ENCODE measurements around the gene SCRN1. TPM values are rescaled to one million over a fixed set of nuclear protein-coding genes. Genes with fewer than 3 reads are reported as not detected.

Gene SCRN1
- total RNA-seq, 1 experiment from 2014 or later, result 116 TPM

DNA sequence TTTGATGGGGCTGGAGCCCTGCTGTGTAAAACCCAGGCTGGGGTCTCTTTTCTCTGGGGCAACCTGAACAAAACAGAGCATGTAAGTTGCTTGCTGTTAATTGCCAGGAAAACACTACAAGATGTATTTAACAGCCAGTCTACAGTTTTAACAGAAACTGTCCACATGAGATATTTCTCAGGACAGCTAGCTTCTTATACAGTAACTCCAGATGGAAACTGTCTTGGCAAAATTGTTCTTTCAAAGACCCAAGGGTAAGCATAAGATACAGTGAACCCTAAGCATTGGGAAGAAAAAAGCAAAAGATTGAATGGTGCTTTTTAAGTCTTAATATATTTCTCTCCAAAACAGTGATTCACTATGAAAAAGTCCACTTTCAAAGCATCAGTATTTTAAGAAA lies 28.9 kb upstream of the SCRN1 start:
- BruUV-seq (replicated peaks), result no TSS peak
- TF ChIP-seq, protein P1, sequence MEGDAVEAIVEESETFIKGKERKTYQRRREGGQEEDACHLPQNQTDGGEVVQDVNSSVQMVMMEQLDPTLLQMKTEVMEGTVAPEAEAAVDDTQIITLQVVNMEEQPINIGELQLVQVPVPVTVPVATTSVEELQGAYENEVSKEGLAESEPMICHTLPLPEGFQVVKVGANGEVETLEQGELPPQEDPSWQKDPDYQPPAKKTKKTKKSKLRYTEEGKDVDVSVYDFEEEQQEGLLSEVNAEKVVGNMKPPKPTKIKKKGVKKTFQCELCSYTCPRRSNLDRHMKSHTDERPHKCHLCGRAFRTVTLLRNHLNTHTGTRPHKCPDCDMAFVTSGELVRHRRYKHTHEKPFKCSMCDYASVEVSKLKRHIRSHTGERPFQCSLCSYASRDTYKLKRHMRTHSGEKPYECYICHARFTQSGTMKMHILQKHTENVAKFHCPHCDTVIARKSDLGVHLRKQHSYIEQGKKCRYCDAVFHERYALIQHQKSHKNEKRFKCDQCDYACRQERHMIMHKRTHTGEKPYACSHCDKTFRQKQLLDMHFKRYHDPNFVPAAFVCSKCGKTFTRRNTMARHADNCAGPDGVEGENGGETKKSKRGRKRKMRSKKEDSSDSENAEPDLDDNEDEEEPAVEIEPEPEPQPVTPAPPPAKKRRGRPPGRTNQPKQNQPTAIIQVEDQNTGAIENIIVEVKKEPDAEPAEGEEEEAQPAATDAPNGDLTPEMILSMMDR (IDR thresholded peaks at IDR 0.05; ENCODE audit: unreplicated experiment), result no peak
- intact Hi-C loops (cut with micrococcal nuclease; ENCODE audit: unreplicated experiment), result no loop called here
- H3K4me1 Mint-ChIP-seq (ENCODE audit: low read depth, unreplicated experiment), result peaks cover 23% of the 10 kb centered on the region
- peaks cover 18% of the 10 kb centered on the region for H3K36me3 Mint-ChIP-seq (ENCODE audit: insufficient read depth, unreplicated experiment)
- no peak overlapping the region for H3K27ac Mint-ChIP-seq (ENCODE audit: unreplicated experiment)
- CTCF ChIA-PET, result no interaction called here
- no peaks in the 10 kb centered on the region for H3K27me3 Mint-ChIP-seq (ENCODE audit: unreplicated experiment)
- H3K9me3 Mint-ChIP-seq (ENCODE audit: low read depth, unreplicated experiment), result no peaks in the 10 kb centered on the region
- no peak for DNase-seq
- no peak overlapping the region for H3K4me3 Mint-ChIP-seq (ENCODE audit: low read depth, unreplicated experiment)

DNA sequence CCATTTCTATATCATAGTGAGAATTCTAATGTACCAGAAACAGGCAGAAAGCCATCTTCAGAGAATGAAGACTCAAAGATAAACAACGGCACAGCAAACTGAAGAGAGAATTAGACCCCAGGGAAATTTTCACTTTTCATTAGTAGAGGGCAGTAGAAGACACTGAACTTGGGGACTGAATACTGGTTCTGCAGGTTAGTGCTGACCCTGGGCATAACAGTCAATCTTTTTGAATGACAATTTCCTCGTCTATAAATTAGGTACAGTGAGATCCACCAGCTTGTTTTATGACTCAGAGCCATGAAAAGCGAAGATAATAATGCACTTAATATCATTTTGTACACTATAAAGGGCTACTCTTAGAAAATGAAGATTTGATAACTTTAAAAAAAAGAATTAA lies 23.2 kb upstream of the SCRN1 start:
- BruUV-seq (replicated peaks), result no TSS peak

DNA sequence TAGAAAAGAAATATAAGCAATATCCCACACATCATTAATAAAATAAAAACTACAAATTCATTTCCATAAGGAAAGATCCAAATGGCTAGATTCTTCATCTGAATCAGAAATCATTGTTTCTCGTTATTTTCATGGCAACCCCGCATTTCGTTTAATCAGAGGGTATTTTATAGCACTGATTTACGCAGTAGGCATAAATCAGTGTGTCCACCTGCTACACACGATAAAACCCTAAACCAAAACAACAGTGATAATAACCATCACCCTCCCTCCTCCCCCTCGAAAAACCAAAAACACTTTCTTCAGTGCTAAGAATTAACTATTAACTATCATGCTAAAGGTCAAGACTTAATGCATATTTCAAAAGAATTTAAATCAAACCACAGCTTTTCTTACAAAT lies 20.4 kb upstream of the SCRN1 start:
- BruUV-seq (replicated peaks), result no TSS peak
- H3K27me3 Mint-ChIP-seq (ENCODE audit: unreplicated experiment), result no peaks in the 10 kb centered on the region
- no peak for DNase-seq
- no peak overlapping the region for H3K27ac Mint-ChIP-seq (ENCODE audit: unreplicated experiment)
- CTCF ChIA-PET, result no interaction called here
- intact Hi-C loops (cut with micrococcal nuclease; ENCODE audit: unreplicated experiment), result no loop called here
- peaks cover 9% of the 10 kb centered on the region for H3K4me1 Mint-ChIP-seq (ENCODE audit: low read depth, unreplicated experiment)
- no peaks in the 10 kb centered on the region for H3K9me3 Mint-ChIP-seq (ENCODE audit: low read depth, unreplicated experiment)
- TF ChIP-seq, protein P1 (IDR thresholded peaks at IDR 0.05; ENCODE audit: unreplicated experiment), result no peak
- no peaks in the 10 kb centered on the region for H3K36me3 Mint-ChIP-seq (ENCODE audit: insufficient read depth, unreplicated experiment)
- no peak overlapping the region for H3K4me3 Mint-ChIP-seq (ENCODE audit: low read depth, unreplicated experiment)

More for the DNA sequence above, 23.2 kb upstream of the SCRN1 start:
- peaks cover 9% of the 10 kb centered on the region for H3K4me1 Mint-ChIP-seq (ENCODE audit: low read depth, unreplicated experiment)
- TF ChIP-seq, protein P1 (IDR thresholded peaks at IDR 0.05; ENCODE audit: unreplicated experiment), result no peak
- H3K9me3 Mint-ChIP-seq (ENCODE audit: low read depth, unreplicated experiment), result no peaks in the 10 kb centered on the region
- intact Hi-C loops (cut with micrococcal nuclease; ENCODE audit: unreplicated experiment), result loop anchor here (2.0 kb wide), 1 partner anchor 50 kb away; no protein-coding TSS in a partner anchor
- CTCF ChIA-PET, result interaction anchor here (0.7 to 1.1 kb wide), 2 partner anchors 14 to 49 kb away, joined by 3 read pairs; no protein-coding TSS in a partner anchor
- H3K4me3 Mint-ChIP-seq (ENCODE audit: low read depth, unreplicated experiment), result no peak overlapping the region
- H3K27ac Mint-ChIP-seq (ENCODE audit: unreplicated experiment), result no peak overlapping the region
- peak; percentile 30 for DNase-seq
- H3K27me3 Mint-ChIP-seq (ENCODE audit: unreplicated experiment), result no peaks in the 10 kb centered on the region
- peaks cover 13% of the 10 kb centered on the region for H3K36me3 Mint-ChIP-seq (ENCODE audit: insufficient read depth, unreplicated experiment)

DNA sequence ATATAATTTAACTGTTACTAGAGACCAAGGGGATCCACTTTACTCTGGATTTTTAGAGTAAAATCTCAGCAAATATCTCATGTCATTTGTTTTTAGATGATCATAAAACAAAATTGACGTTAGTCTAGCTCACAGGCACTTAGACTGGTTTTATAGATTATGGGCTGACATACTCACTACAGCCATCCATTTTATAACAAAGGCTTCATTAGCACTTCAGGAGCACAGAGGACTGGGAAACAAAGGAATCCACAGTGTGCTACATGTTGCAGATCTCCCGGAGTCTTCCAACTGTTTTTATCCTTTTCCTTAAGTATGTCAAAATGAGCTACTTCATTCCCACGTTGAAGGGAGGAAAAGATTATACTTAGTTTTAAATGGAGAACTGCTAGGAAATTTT lies 15.9 kb upstream of the SCRN1 start:
- DNase-seq, result no peak
- BruUV-seq (replicated peaks), result no TSS peak
- no peaks in the 10 kb centered on the region for H3K27me3 Mint-ChIP-seq (ENCODE audit: unreplicated experiment)
- CTCF ChIA-PET, result no interaction called here
- no peak overlapping the region for H3K27ac Mint-ChIP-seq (ENCODE audit: unreplicated experiment)
- no peak overlapping the region for H3K4me3 Mint-ChIP-seq (ENCODE audit: low read depth, unreplicated experiment)
- intact Hi-C loops (cut with micrococcal nuclease; ENCODE audit: unreplicated experiment), result no loop called here
- H3K9me3 Mint-ChIP-seq (ENCODE audit: low read depth, unreplicated experiment), result no peaks in the 10 kb centered on the region
- TF ChIP-seq, protein P1 (IDR thresholded peaks at IDR 0.05; ENCODE audit: unreplicated experiment), result no peak
- no peaks in the 10 kb centered on the region for H3K36me3 Mint-ChIP-seq (ENCODE audit: insufficient read depth, unreplicated experiment)
- H3K4me1 Mint-ChIP-seq (ENCODE audit: low read depth, unreplicated experiment), result no peaks in the 10 kb centered on the region
